Measurements from ENCODE around the gene HCN4. TPM values are rescaled to one million over a fixed set of nuclear protein-coding genes. Genes with fewer than 3 reads are reported as not detected.

The HCN4 gene
- total RNA-seq, 4 donors from 2014 or later = not detected

DNA sequence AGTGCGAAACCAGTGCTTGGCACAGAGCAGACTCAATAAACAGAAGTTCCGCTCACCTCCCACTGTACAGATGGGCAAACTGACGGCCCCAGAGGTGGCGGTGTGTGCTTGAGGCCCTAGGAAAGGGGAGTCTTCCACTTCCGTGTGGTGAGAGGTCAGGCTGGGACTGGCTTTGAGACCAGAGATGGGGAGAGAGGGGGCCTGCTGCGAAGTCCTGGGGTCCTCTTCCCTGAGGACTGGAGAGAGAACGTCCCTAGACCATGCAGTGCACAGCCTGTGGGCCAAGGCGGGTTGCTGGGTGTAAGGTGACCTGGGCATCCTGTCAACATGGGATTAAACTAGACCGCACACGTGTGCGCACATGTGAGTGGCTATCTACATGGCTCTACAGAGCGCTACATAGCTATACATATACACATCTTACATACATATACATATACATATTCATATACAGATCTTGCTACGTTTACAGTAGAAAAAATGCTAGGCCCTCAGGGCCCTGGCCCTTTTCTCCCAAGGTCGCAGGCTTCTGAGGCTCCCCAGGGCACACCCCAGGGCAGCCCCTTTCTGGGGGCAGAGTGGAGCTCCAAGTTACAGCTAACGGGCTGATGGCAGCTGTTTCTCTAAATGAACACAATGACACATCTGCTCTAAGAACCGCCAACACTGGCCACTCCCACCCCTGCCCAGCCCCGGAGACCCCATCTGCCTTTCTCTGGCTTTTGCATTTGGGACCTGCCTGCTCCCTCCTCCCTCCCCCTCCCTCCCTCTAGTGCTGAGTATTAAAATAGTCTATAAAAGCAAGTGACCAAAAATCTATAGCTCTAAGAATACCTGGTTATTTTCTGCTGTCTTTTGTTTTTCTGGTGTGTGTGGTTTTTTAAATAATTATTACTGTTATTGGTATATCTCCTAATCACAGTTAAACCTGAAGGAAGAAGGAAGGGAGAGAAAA is 47.0 kb downstream of the HCN4 start:
- H3K36me3 ChIP-seq = no peaks in the 10 kb centered on the region
- H3K9me3 ChIP-seq = no peaks in the 10 kb centered on the region
- no peaks in the 10 kb centered on the region for H3K4me1 ChIP-seq
- no peak overlapping the region for H3K27ac ChIP-seq
- intact Hi-C loops (cut with DNase I; ENCODE audit: low total_unique reads) (no loop called here), in situ Hi-C loops (cut with MboI; ENCODE audit: low sequenced_read_pairs in 4 of 4) (no loop called here)
- H3K4me3 ChIP-seq = no peak overlapping the region
- TF ChIP-seq, protein P1, sequence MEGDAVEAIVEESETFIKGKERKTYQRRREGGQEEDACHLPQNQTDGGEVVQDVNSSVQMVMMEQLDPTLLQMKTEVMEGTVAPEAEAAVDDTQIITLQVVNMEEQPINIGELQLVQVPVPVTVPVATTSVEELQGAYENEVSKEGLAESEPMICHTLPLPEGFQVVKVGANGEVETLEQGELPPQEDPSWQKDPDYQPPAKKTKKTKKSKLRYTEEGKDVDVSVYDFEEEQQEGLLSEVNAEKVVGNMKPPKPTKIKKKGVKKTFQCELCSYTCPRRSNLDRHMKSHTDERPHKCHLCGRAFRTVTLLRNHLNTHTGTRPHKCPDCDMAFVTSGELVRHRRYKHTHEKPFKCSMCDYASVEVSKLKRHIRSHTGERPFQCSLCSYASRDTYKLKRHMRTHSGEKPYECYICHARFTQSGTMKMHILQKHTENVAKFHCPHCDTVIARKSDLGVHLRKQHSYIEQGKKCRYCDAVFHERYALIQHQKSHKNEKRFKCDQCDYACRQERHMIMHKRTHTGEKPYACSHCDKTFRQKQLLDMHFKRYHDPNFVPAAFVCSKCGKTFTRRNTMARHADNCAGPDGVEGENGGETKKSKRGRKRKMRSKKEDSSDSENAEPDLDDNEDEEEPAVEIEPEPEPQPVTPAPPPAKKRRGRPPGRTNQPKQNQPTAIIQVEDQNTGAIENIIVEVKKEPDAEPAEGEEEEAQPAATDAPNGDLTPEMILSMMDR (IDR thresholded peaks at IDR 0.05 in 4 of 5, conservative IDR thresholded peaks at IDR 0.05 in 1 of 5) = no peak
- DNase-seq (peak in 1 of 2 donors; percentile 3), ATAC-seq (no peak)
- H3K27me3 ChIP-seq = peaks cover 7 to 8% (median 8%) of the 10 kb centered on the region in 3 donors

DNA sequence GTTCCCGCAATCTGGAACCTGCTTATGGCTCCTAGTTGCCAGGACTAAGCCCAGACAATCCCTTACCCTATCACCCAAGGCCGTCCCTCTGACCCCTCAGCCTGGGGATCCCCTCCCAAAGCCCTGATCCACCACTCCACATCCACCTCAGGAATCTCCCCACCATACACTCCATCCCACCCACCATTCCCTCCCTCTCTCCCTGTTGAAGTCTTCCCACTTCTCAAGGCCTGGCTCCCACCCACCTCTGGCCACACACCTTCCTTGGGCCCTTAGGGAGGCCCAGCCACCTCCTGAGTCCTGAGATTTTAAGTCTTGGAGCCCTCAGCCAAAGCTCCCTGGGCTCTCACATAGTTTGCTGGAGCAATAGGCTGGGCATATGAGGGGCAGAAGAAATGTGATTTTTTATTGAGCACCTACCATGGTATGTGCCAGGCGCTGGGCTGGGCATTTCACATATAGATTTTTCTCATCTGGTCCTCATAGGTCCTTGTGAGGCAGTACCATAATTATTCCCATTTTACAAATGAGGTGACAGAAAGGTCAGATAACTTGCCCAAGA is 48.1 kb downstream of the HCN4 start:
- no peaks in the 10 kb centered on the region for H3K9me3 ChIP-seq
- no peaks in the 10 kb centered on the region for H3K36me3 ChIP-seq
- ATAC-seq (no peak), DNase-seq (peak in 1 of 2 donors; percentile 6)
- H3K27me3 ChIP-seq = peaks cover 7 to 8% (median 8%) of the 10 kb centered on the region in 3 donors
- intact Hi-C loops (cut with DNase I; ENCODE audit: low total_unique reads) (no loop called here), in situ Hi-C loops (cut with MboI; ENCODE audit: low sequenced_read_pairs in 4 of 4) (no loop called here)
- TF ChIP-seq, protein P1 (IDR thresholded peaks at IDR 0.05 in 4 of 5, conservative IDR thresholded peaks at IDR 0.05 in 1 of 5) = no peak
- TF ChIP-seq POLR2A (IDR thresholded peaks at IDR 0.05) = no peak
- H3K4me1 ChIP-seq = no peaks in the 10 kb centered on the region
- H3K4me3 ChIP-seq = no peak overlapping the region
- no peak overlapping the region for H3K27ac ChIP-seq

DNA sequence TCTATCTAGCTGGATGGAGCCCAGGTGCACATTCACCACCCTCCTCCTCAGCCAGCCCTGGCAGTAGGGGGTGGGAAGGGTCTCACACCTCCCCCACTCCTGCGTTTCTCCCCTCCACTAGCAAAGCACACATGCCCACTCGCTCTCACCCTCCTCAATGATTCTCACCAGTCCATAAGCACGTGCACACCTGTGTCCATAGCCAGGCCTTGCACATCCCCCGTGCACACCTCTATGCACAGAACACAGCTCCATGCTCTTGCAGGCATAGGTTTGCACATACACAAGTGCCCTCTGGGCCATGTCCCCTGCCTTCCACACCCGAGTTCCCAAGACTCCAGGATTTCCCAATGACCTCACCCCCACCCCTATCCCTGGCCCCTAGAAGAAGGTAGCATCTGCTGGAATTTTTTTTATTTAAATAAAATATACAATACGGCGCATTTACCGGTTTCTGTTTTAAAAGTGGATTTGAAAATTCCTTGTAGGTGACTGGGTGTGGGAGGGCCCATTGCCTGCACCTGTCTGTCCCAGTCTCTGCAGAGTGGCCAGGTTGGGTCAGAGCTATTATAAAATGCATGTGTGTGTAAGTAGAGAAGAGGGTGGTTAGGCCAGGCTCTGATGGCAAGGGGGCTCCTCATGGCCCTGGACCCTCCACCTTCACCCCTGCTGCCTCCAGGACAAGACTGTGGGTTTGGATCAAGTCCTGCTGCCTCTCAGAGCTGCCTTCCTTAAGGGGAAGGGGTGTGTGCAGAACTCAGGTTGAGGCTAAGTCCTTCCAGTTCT is 49.1 kb downstream of the HCN4 start:
- Histone ChIP-seq H3K27ac (no peak overlapping the region), H3K4me1 (no peaks in the 10 kb centered on the region), H3K9me3 (no peaks in the 10 kb centered on the region), H3K36me3 (no peaks in the 10 kb centered on the region), H3K4me3 (no peak overlapping the region), H3K27me3 (peaks cover 6 to 8% (median 7%) of the 10 kb centered on the region in 3 donors)
- ATAC-seq (no peak), DNase-seq (peak in 1 of 2 donors; percentile 4)
- intact Hi-C loops (cut with DNase I; ENCODE audit: low total_unique reads) (no loop called here), in situ Hi-C loops (cut with MboI; ENCODE audit: low sequenced_read_pairs in 4 of 4) (no loop called here)
- TF ChIP-seq, protein P1 (IDR thresholded peaks at IDR 0.05 in 4 of 5, conservative IDR thresholded peaks at IDR 0.05 in 1 of 5) = no peak
- no peak for TF ChIP-seq POLR2A (IDR thresholded peaks at IDR 0.05)

DNA sequence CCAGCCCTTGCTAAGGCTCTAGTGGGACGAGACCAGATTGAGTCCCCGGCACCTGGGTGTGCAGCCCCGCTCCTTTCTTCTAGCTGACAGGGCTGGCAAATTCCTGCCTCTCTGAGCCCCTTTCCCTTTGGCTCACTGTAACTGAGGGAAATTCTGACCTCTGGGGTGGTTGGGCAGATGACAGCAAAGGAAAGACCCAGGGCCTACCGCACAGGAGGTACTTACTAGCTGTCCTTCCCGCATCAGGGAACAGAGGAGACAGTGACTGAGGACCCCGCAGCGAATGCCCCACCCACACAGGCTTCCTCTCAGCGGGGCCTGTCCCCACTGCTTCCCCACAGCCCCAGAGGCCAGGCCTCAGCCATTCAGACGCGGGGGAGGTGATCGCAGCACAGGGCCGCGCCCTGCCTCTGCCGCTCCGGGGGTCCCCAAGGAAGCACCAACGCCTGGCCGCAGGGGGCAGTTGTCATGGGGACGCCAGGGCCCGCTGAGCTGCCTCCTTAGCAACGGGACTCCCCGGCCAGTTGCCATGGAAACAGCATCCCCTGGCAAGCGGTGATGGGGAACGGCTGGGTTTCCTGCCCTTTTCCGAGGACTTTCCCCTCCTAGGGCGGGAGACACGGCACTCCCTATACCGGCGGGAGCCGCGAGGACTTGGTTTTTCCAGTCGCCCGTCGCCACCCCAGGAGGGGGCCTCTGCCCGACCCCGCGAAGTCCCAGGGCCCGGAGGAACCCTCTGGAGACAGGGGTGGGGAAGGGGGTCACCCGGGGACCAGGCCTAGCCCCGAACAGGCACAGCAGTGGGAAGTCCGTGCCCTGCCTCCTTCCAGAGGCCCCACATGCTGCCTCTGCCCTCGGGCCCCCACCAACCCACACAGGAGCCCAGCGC is 50.1 kb downstream of the HCN4 start:
- Histone ChIP-seq H3K9me3 (no peaks in the 10 kb centered on the region), H3K27me3 (peaks cover 0 to 5% (median 0%) of the 10 kb centered on the region in 3 donors), H3K27ac (no peak overlapping the region), H3K4me1 (no peaks in the 10 kb centered on the region), H3K36me3 (no peaks in the 10 kb centered on the region), H3K4me3 (no peak overlapping the region)
- ATAC-seq (no peak), DNase-seq (peak in 1 of 2 donors; percentile 8)
- TF ChIP-seq POLR2A (IDR thresholded peaks at IDR 0.05) = no peak
- TF ChIP-seq, protein P1 (IDR thresholded peaks at IDR 0.05 in 4 of 5, conservative IDR thresholded peaks at IDR 0.05 in 1 of 5) = no peak
- in situ Hi-C loops (cut with MboI; ENCODE audit: low sequenced_read_pairs in 4 of 4) = no loop called here
- intact Hi-C loops (cut with DNase I; ENCODE audit: low total_unique reads) = no loop called here
